MG63 (cell line): ENCODE measurements around the gene ITGAL. TPM values are rescaled to one million over a fixed set of nuclear protein-coding genes. Genes with fewer than 3 reads are reported as not detected.

ENCODE experiments used
- DNase-seq: peaks from one replicate; pipeline ENCODE4 v3.0.0-alpha.2; 2020
- H3K27me3 ChIP-seq: fragments of 250-450 bp; sonication (Bioruptor Pico); 2 replicates; pipeline ENCODE4 v1.5.1; 2020; ENCODE audit warnings: mild to moderate bottlenecking, moderate library complexity
- H3K36me3 ChIP-seq: fragments of 250-450 bp; sonication (Bioruptor Pico); 2 replicates; pipeline ENCODE4 v1.5.1; 2020; ENCODE audit warnings: mild to moderate bottlenecking, moderate library complexity
- H3K4me3 ChIP-seq: fragments of 250-450 bp; sonication (Bioruptor Pico); 2 replicates; pipeline ENCODE4 v1.5.1; 2020; ENCODE audit warnings: mild to moderate bottlenecking, moderate library complexity
- H3K9me3 ChIP-seq: fragments of 250-450 bp; sonication (Bioruptor Pico); 2 replicates; pipeline ENCODE4 v1.5.1; 2020; ENCODE audit warnings: mild to moderate bottlenecking, moderate library complexity
- total RNA-seq: library from RNA; depleted of rRNA; stranded (reverse); fragments of >200 nt; shearing (Covaris generic); gene quantifications from 2 replicates; pipeline ENCODE4 v1.2.3, GENCODE V29; 2014; ENCODE audit warnings: low replicate concordance

The ITGAL gene
- total RNA-seq, 1 experiment from 2014 or later, result not detected

- no peaks in the 10 kb centered on the region for H3K27me3 ChIP-seq
- H3K4me3 ChIP-seq, result no peak overlapping the region
- DNase-seq, result no peak
- no peaks in the 10 kb centered on the region for H3K9me3 ChIP-seq
- no peaks in the 10 kb centered on the region for H3K36me3 ChIP-seq
Observed at GRCh38 chr16:30543067-30543466, 70.5 kb downstream of the ITGAL start.

- H3K9me3 ChIP-seq, result no peaks in the 10 kb centered on the region
- no peak overlapping the region for H3K4me3 ChIP-seq
- H3K36me3 ChIP-seq, result no peaks in the 10 kb centered on the region
- H3K27me3 ChIP-seq, result no peaks in the 10 kb centered on the region
- DNase-seq, result no peak
Observed at GRCh38 chr16:30546115-30546514, 73.6 kb downstream of the ITGAL start.

GRCh38 chr16:30548416-30549253 lies 76.1 kb downstream of the ITGAL start:
- H3K27me3 ChIP-seq, result no peaks in the 10 kb centered on the region
- no peak overlapping the region for H3K4me3 ChIP-seq
- H3K36me3 ChIP-seq, result peaks cover 10% of the 10 kb centered on the region
- DNase-seq, result no peak
- no peaks in the 10 kb centered on the region for H3K9me3 ChIP-seq

GRCh38 chr16:30551781-30552180 lies 79.2 kb downstream of the ITGAL start:
- H3K4me3 ChIP-seq, result no peak overlapping the region
- no peak for DNase-seq
- no peaks in the 10 kb centered on the region for H3K9me3 ChIP-seq
- no peaks in the 10 kb centered on the region for H3K27me3 ChIP-seq
- H3K36me3 ChIP-seq, result peaks cover 42% of the 10 kb centered on the region

- Histone ChIP-seq H3K36me3 (peaks cover 42% of the 10 kb centered on the region), H3K27me3 (no peaks in the 10 kb centered on the region), H3K9me3 (no peaks in the 10 kb centered on the region), H3K4me3 (no peak overlapping the region)
- no peak for DNase-seq
Observed at GRCh38 chr16:30552956-30553355, 80.4 kb downstream of the ITGAL start.

GRCh38 chr16:30553393-30553899 lies 80.9 kb downstream of the ITGAL start:
- Histone ChIP-seq H3K9me3 (no peaks in the 10 kb centered on the region), H3K27me3 (no peaks in the 10 kb centered on the region), H3K4me3 (no peak overlapping the region), H3K36me3 (peaks cover 42% of the 10 kb centered on the region)
- DNase-seq, result no peak

GRCh38 chr16:30554557-30555314 lies 82.2 kb downstream of the ITGAL start:
- Histone ChIP-seq H3K9me3 (no peaks in the 10 kb centered on the region), H3K36me3 (peaks cover 42% of the 10 kb centered on the region), H3K4me3 (no peak overlapping the region), H3K27me3 (no peaks in the 10 kb centered on the region)
- no peak for DNase-seq

GRCh38 chr16:30555315-30556124 lies 83.0 kb downstream of the ITGAL start:
- Histone ChIP-seq H3K36me3 (peaks cover 42% of the 10 kb centered on the region), H3K27me3 (no peaks in the 10 kb centered on the region), H3K4me3 (no peak overlapping the region), H3K9me3 (no peaks in the 10 kb centered on the region)
- no peak for DNase-seq

GRCh38 chr16:30556125-30556473 lies 83.6 kb downstream of the ITGAL start:
- H3K27me3 ChIP-seq, result no peaks in the 10 kb centered on the region
- H3K4me3 ChIP-seq, result no peak overlapping the region
- H3K9me3 ChIP-seq, result no peaks in the 10 kb centered on the region
- H3K36me3 ChIP-seq, result peaks cover 42% of the 10 kb centered on the region
- no peak for DNase-seq

GRCh38 chr16:30557707-30557956 lies 85.1 kb downstream of the ITGAL start:
- H3K4me3 ChIP-seq, result peak overlapping the region; percentile 93
- H3K36me3 ChIP-seq, result peaks cover 42% of the 10 kb centered on the region
- H3K9me3 ChIP-seq, result no peaks in the 10 kb centered on the region
- H3K27me3 ChIP-seq, result no peaks in the 10 kb centered on the region
- DNase-seq, result no peak

- Histone ChIP-seq H3K36me3 (peaks cover 36% of the 10 kb centered on the region), H3K4me3 (peak within 1 kb of the TSS; percentile 93), H3K27me3 (no peaks in the 10 kb centered on the region), H3K9me3 (no peaks in the 10 kb centered on the region)
- DNase-seq, result peak; percentile 99
Observed at GRCh38 chr16:30557957-30558788, 85.6 kb downstream of the ITGAL start, which contains the start of gene ZNF764. ZNF764 (minus strand) TSS chr16:30558374; CDS start chr16:30558182, 192 bp downstream.

GRCh38 chr16:30558789-30559377 lies 86.3 kb downstream of the ITGAL start:
- DNase-seq, result no peak
- peak overlapping the region; percentile 93 for H3K4me3 ChIP-seq
- no peaks in the 10 kb centered on the region for H3K9me3 ChIP-seq
- no peaks in the 10 kb centered on the region for H3K27me3 ChIP-seq
- H3K36me3 ChIP-seq, result peaks cover 29% of the 10 kb centered on the region

- Histone ChIP-seq H3K4me3 (no peak overlapping the region), H3K27me3 (no peaks in the 10 kb centered on the region)
- DNase-seq, result no peak
Observed at GRCh38 chr16:30559690-30560089, 87.1 kb downstream of the ITGAL start.

GRCh38 chr16:30561089-30561816 lies 88.7 kb downstream of the ITGAL start:
- Histone ChIP-seq H3K4me3 (peak overlapping the region; percentile 41), H3K36me3 (peaks cover 6% of the 10 kb centered on the region), H3K9me3 (no peaks in the 10 kb centered on the region), H3K27me3 (no peaks in the 10 kb centered on the region)
- peak; percentile 45 for DNase-seq

More at GRCh38 chr16:30559690-30560089, 87.1 kb downstream of the ITGAL start:
- H3K36me3 ChIP-seq, result peaks cover 21% of the 10 kb centered on the region
- H3K9me3 ChIP-seq, result no peaks in the 10 kb centered on the region

GRCh38 chr16:30562021-30562420 lies 89.5 kb downstream of the ITGAL start:
- no peak overlapping the region for H3K4me3 ChIP-seq
- H3K9me3 ChIP-seq, result no peaks in the 10 kb centered on the region
- no peaks in the 10 kb centered on the region for H3K27me3 ChIP-seq
- no peak for DNase-seq
- H3K36me3 ChIP-seq, result no peaks in the 10 kb centered on the region; the same call in 1 of the 2 replicates
